HL-60 (cell line): ENCODE measurements around the gene EIF2AK3.
A peak's percentile ranks its signal among the peaks of the same experiment; 100 is the strongest.

Experiments used
- CTCF ChIP-seq: IDR thresholded peaks from one replicate; pipeline ENCODE4 v1.5.1; 2011; ENCODE audit warnings: low read length, control low read depth, inconsistent platforms; ENCODE audit not compliant: insufficient read depth
- POLR2AphosphoS5 ChIP-seq: IDR thresholded peaks from 2 replicates; pipeline ENCODE4 v1.6.1; 2012; ENCODE audit warnings: low read depth
- TF ChIP-seq, protein P1 (sequence below): IDR thresholded peaks from 2 replicates; pipeline ENCODE4 v1.6.1; 2012; ENCODE audit warnings: low read depth; ENCODE audit not compliant: insufficient replicate concordance

DNA sequence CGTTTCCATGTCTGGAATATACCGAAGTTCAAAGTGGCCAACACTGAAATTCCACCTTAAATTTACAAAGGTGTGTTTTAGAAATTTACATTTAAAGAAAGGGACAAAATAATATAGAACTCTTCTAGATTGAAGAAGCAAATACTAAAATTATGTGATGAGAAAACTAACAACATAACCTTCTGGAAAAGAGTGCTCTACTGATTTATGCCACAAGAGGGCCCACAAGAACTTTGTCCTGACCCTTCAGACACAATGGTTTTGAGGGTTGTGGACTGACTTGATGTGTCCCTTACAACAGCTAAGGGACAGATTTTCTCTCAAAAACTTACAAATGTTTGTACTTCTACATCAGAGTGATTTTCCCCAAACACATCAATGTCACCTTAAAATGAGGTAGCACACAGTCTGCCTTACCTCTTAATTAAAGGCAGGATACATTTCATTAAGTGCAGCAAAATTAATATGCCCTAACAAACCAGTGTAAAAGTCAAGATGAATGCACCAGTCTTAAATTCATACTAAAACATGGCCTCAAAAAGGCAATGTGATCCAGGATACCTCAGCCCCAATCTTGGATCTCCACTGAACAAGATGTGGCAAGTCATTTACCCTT lies 36.2 kb downstream of the EIF2AK3 start:
- TF ChIP-seq CTCF (peak; percentile 53), POLR2AphosphoS5 (no peak)
- TF ChIP-seq, protein P1, sequence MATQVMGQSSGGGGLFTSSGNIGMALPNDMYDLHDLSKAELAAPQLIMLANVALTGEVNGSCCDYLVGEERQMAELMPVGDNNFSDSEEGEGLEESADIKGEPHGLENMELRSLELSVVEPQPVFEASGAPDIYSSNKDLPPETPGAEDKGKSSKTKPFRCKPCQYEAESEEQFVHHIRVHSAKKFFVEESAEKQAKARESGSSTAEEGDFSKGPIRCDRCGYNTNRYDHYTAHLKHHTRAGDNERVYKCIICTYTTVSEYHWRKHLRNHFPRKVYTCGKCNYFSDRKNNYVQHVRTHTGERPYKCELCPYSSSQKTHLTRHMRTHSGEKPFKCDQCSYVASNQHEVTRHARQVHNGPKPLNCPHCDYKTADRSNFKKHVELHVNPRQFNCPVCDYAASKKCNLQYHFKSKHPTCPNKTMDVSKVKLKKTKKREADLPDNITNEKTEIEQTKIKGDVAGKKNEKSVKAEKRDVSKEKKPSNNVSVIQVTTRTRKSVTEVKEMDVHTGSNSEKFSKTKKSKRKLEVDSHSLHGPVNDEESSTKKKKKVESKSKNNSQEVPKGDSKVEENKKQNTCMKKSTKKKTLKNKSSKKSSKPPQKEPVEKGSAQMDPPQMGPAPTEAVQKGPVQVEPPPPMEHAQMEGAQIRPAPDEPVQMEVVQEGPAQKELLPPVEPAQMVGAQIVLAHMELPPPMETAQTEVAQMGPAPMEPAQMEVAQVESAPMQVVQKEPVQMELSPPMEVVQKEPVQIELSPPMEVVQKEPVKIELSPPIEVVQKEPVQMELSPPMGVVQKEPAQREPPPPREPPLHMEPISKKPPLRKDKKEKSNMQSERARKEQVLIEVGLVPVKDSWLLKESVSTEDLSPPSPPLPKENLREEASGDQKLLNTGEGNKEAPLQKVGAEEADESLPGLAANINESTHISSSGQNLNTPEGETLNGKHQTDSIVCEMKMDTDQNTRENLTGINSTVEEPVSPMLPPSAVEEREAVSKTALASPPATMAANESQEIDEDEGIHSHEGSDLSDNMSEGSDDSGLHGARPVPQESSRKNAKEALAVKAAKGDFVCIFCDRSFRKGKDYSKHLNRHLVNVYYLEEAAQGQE = no peak
